ENCODE results near the gene FAF1. TPM values are rescaled to one million over a fixed set of nuclear protein-coding genes. Genes with fewer than 3 reads are reported as not detected.

The FAF1 gene
- total and polyA plus RNA-seq, 2 donors (not counting 1 experiment from before 2014, with no cell fraction given) = 39.6 to 40.0 TPM

GRCh38 chr1:50705041-50705440, 255.0 kb downstream of the FAF1 start:
- Histone ChIP-seq H3K27me3 (ENCODE audit: control insufficient read depth, insufficient read depth, low read length) (no peaks in the 10 kb centered on the region), H4K20me1 (ENCODE audit: control insufficient read depth, extremely low read depth, insufficient read depth, low read length) (no peaks in the 10 kb centered on the region), H3K36me3 (ENCODE audit: control insufficient read depth, insufficient read depth, low read length) (no peaks in the 10 kb centered on the region), H3K4me2 (ENCODE audit: extremely low read depth, insufficient read depth, low read length) (no peak overlapping the region), H2AFZ (ENCODE audit: low read length) (no peak overlapping the region), H3K4me3 (replicated peaks in 1 of 4; ENCODE audit: control extremely low read depth in 1 of 4, insufficient read depth in 1 of 4, low read depth in 3 of 4, low read length in 4 of 4) (no peak overlapping the region), H3K4me1 (ENCODE audit: control insufficient read depth, extremely low read depth, insufficient read depth, low read length) (no peaks in the 10 kb centered on the region), H3K9me3 (ENCODE audit: control insufficient read depth, insufficient read depth, low read depth, low read length) (no peaks in the 10 kb centered on the region), H3K79me2 (ENCODE audit: control insufficient read depth, insufficient read depth, low read length) (no peaks in the 10 kb centered on the region), H3K27ac (ENCODE audit: insufficient read depth, low read length) (no peak overlapping the region), H3K9ac (ENCODE audit: insufficient read depth, low read length) (no peak overlapping the region)
- DNase-seq (ENCODE audit: low read depth in 2 of 2) = no peak
- no peak for TF ChIP-seq CTCF (conservative IDR thresholded peaks at IDR 0.05 in 1 of 2, IDR thresholded peaks at IDR 0.05 in 1 of 2; ENCODE audit: low read depth in 1 of 2, low read length in 2 of 2)

GRCh38 chr1:50704126-50704525, 255.9 kb downstream of the FAF1 start:
- peak; percentile 19 to 50 for DNase-seq (ENCODE audit: low read depth in 2 of 2)
- no peak for TF ChIP-seq EZH2 (IDR thresholded peaks at IDR 0.05; ENCODE audit: low read length, missing control alignments)
- peak; percentile 82 to 86 for TF ChIP-seq CTCF (conservative IDR thresholded peaks at IDR 0.05 in 1 of 2, IDR thresholded peaks at IDR 0.05 in 1 of 2; ENCODE audit: low read depth in 1 of 2, low read length in 2 of 2)
- Histone ChIP-seq H2AFZ (ENCODE audit: low read length) (no peak overlapping the region), H3K27ac (ENCODE audit: insufficient read depth, low read length) (no peak overlapping the region), H3K9me3 (ENCODE audit: control insufficient read depth, insufficient read depth, low read depth, low read length) (no peaks in the 10 kb centered on the region), H3K27me3 (ENCODE audit: control insufficient read depth, insufficient read depth, low read length) (no peaks in the 10 kb centered on the region), H3K4me1 (ENCODE audit: control insufficient read depth, extremely low read depth, insufficient read depth, low read length) (no peaks in the 10 kb centered on the region), H3K4me2 (ENCODE audit: extremely low read depth, insufficient read depth, low read length) (no peak overlapping the region), H3K4me3 (replicated peaks in 1 of 4; ENCODE audit: control extremely low read depth in 1 of 4, insufficient read depth in 1 of 4, low read depth in 3 of 4, low read length in 4 of 4) (no peak overlapping the region), H3K9ac (ENCODE audit: insufficient read depth, low read length) (no peak overlapping the region), H4K20me1 (ENCODE audit: control insufficient read depth, extremely low read depth, insufficient read depth, low read length) (no peaks in the 10 kb centered on the region), H3K79me2 (ENCODE audit: control insufficient read depth, insufficient read depth, low read length) (no peaks in the 10 kb centered on the region), H3K36me3 (ENCODE audit: control insufficient read depth, insufficient read depth, low read length) (no peaks in the 10 kb centered on the region)

- DNase-seq (ENCODE audit: low read depth in 2 of 2) = no peak
- Histone ChIP-seq H3K9me3 (ENCODE audit: control insufficient read depth, insufficient read depth, low read depth, low read length) (no peaks in the 10 kb centered on the region), H3K79me2 (ENCODE audit: control insufficient read depth, insufficient read depth, low read length) (no peaks in the 10 kb centered on the region), H3K27ac (ENCODE audit: insufficient read depth, low read length) (no peak overlapping the region), H3K9ac (ENCODE audit: insufficient read depth, low read length) (no peak overlapping the region), H3K36me3 (ENCODE audit: control insufficient read depth, insufficient read depth, low read length) (no peaks in the 10 kb centered on the region), H2AFZ (ENCODE audit: low read length) (no peak overlapping the region), H3K4me3 (replicated peaks in 1 of 4; ENCODE audit: control extremely low read depth in 1 of 4, insufficient read depth in 1 of 4, low read depth in 3 of 4, low read length in 4 of 4) (no peak overlapping the region), H4K20me1 (ENCODE audit: control insufficient read depth, extremely low read depth, insufficient read depth, low read length) (no peaks in the 10 kb centered on the region), H3K4me2 (ENCODE audit: extremely low read depth, insufficient read depth, low read length) (no peak overlapping the region), H3K4me1 (ENCODE audit: control insufficient read depth, extremely low read depth, insufficient read depth, low read length) (no peaks in the 10 kb centered on the region), H3K27me3 (ENCODE audit: control insufficient read depth, insufficient read depth, low read length) (no peaks in the 10 kb centered on the region)
- no peak for TF ChIP-seq CTCF (conservative IDR thresholded peaks at IDR 0.05 in 1 of 2, IDR thresholded peaks at IDR 0.05 in 1 of 2; ENCODE audit: low read depth in 1 of 2, low read length in 2 of 2)
- TF ChIP-seq EZH2 (IDR thresholded peaks at IDR 0.05; ENCODE audit: low read length, missing control alignments) = no peak
Observed at GRCh38 chr1:50703240-50703639, 256.8 kb downstream of the FAF1 start.
